HEK293 (cell line): Measurements from ENCODE around the gene CHST3.

Experiments
- CTCF ChIA-PET: fragments of 350-600 bp; formaldehyde crosslinking; extraction: SDS; loops from one replicate; lab custom pipeline; 2021; ENCODE audit warnings: antibody characterized with exemption; lab: Yijun Ruan, JAX
- POLR2A ChIA-PET: fragments of 300-600 bp; formaldehyde crosslinking; extraction: SDS; loops from one replicate; lab custom pipeline; 2020; ENCODE audit warnings: antibody characterized with exemption, inconsistent platforms; lab: Yijun Ruan, JAX
- H3K27ac ChIP-seq: fragments of 200-500 bp; sonication (Bioruptor generic); 2 replicates; pipeline ENCODE4 v1.5.1; 2014; ENCODE audit warnings: low read depth, low read length, control low read depth, inconsistent platforms; ENCODE audit errors: extremely low read depth
- H3K36me3 ChIP-seq, 2 experiments: fragments of 200-500 bp in 1 of 2; sonication (Bioruptor generic) in 1 of 2; 1 replicate in 1 of 2; 2 replicates in 1 of 2; pipeline ENCODE4 v1.5.1; 2014 to 2017; ENCODE audit warnings: inconsistent platforms in 2 of 2, low read length in 2 of 2; ENCODE audit not compliant: control insufficient read depth in 2 of 2, insufficient read depth in 1 of 2
- H3K4me1 ChIP-seq: fragments of 200-500 bp; sonication (Bioruptor generic); 2 replicates; pipeline ENCODE4 v1.5.1; 2014; ENCODE audit warnings: mild to moderate bottlenecking, low read length, inconsistent platforms; ENCODE audit not compliant: control insufficient read depth, insufficient read depth
- H3K4me3 ChIP-seq: 2 replicates; pipeline ENCODE4 v1.5.1; 2011; ENCODE audit warnings: low read depth, mild to moderate bottlenecking, control low read depth, low read length, moderate library complexity
- H3K9me3 ChIP-seq: fragments of 200-500 bp; sonication (Bioruptor generic); 2 replicates; pipeline ENCODE4 v1.5.1; 2014; ENCODE audit warnings: low read depth, low read length, inconsistent platforms; ENCODE audit not compliant: control insufficient read depth, insufficient read depth
- BCL11B ChIP-seq: fragments of 450-650 bp; formaldehyde crosslinking; IDR thresholded peaks from 2 replicates; pipeline ENCODE4 v1.5.1; 2016; ENCODE audit warnings: low read depth, missing biosample characterization, missing genetic modification characterization
- EGR2 ChIP-seq: fragments of 450-650 bp; formaldehyde crosslinking; IDR thresholded peaks from 2 replicates; pipeline ENCODE4 v1.5.1; 2016; ENCODE audit warnings: low read depth, missing biosample characterization, missing genetic modification characterization
- ELK4 ChIP-seq: IDR thresholded peaks from 2 replicates; pipeline ENCODE4 v1.6.1; 2011; ENCODE audit warnings: mild to moderate bottlenecking, low read depth, low read length, borderline replicate concordance
- KLF10 ChIP-seq: fragments of 450-650 bp; IDR thresholded peaks from 2 replicates; pipeline ENCODE4 v1.5.1; 2018; ENCODE audit warnings: missing biosample characterization, mild to moderate bottlenecking, missing genetic modification characterization
- MYNN ChIP-seq: fragments of 450-650 bp; formaldehyde crosslinking; IDR thresholded peaks from 2 replicates; pipeline ENCODE4 v1.5.1; 2016; ENCODE audit warnings: missing biosample characterization, missing genetic modification characterization, borderline replicate concordance
- MZF1 ChIP-seq: fragments of 450-650 bp; formaldehyde crosslinking; IDR thresholded peaks from 2 replicates; pipeline ENCODE4 v1.5.1; 2017; ENCODE audit warnings: missing biosample characterization, missing genetic modification characterization, borderline replicate concordance
- SALL2 ChIP-seq: fragments of 450-650 bp; formaldehyde crosslinking; IDR thresholded peaks from 2 replicates; pipeline ENCODE4 v1.5.0; 2017; ENCODE audit warnings: missing biosample characterization, mild to moderate bottlenecking, missing genetic modification characterization, borderline replicate concordance
- TSHZ1 ChIP-seq: fragments of 450-650 bp; formaldehyde crosslinking; IDR thresholded peaks from 2 replicates; pipeline ENCODE4 v1.5.1; 2016; ENCODE audit warnings: missing biosample characterization, missing genetic modification characterization, borderline replicate concordance
- YY2 ChIP-seq: fragments of 450-650 bp; formaldehyde crosslinking; IDR thresholded peaks from 2 replicates; pipeline ENCODE4 v1.5.1; 2016; ENCODE audit warnings: missing biosample characterization, missing genetic modification characterization
- ZBTB1 ChIP-seq: fragments of 450-650 bp; formaldehyde crosslinking; IDR thresholded peaks from 2 replicates; pipeline ENCODE4 v1.5.1; 2016; ENCODE audit warnings: missing biosample characterization, missing genetic modification characterization
- ZBTB7A ChIP-seq: fragments of 450-650 bp; formaldehyde crosslinking; IDR thresholded peaks from 2 replicates; pipeline ENCODE4 v1.5.1; 2016; ENCODE audit warnings: low read depth, missing biosample characterization, missing genetic modification characterization
- ZNF146 ChIP-seq: fragments of 450-650 bp; formaldehyde crosslinking; IDR thresholded peaks from 2 replicates; pipeline ENCODE4 v1.5.1; 2016; ENCODE audit warnings: missing biosample characterization, missing genetic modification characterization
- ZNF23 ChIP-seq: fragments of 450-650 bp; formaldehyde crosslinking; IDR thresholded peaks from 2 replicates; pipeline ENCODE4 v1.5.1; 2016; ENCODE audit warnings: missing biosample characterization, missing genetic modification characterization, borderline replicate concordance
- ZNF24 ChIP-seq: fragments of 450-650 bp; formaldehyde crosslinking; IDR thresholded peaks from 2 replicates; pipeline ENCODE4 v1.5.1; 2016; ENCODE audit warnings: missing biosample characterization, missing genetic modification characterization
- ZNF26 ChIP-seq: fragments of 450-650 bp; formaldehyde crosslinking; IDR thresholded peaks from 2 replicates; pipeline ENCODE4 v1.5.1; 2016; ENCODE audit warnings: missing biosample characterization, missing genetic modification characterization
- ZNF354C ChIP-seq: fragments of 450-650 bp; formaldehyde crosslinking; IDR thresholded peaks from 2 replicates; pipeline ENCODE4 v1.5.1; 2016; ENCODE audit warnings: missing biosample characterization, missing genetic modification characterization, low read depth, borderline replicate concordance
- ZNF37A ChIP-seq: fragments of 450-650 bp; IDR thresholded peaks from 2 replicates; pipeline ENCODE4 v1.5.1; 2018; ENCODE audit warnings: missing biosample characterization, missing genetic modification characterization
- ZNF473 ChIP-seq: fragments of 450-650 bp; formaldehyde crosslinking; IDR thresholded peaks from 2 replicates; pipeline ENCODE4 v1.5.1; 2017; ENCODE audit warnings: missing biosample characterization, missing genetic modification characterization
- ZNF514 ChIP-seq: fragments of 450-650 bp; formaldehyde crosslinking; IDR thresholded peaks from 2 replicates; pipeline ENCODE4 v1.5.1; 2016; ENCODE audit warnings: missing biosample characterization, missing genetic modification characterization
- ZNF561 ChIP-seq: fragments of 450-650 bp; IDR thresholded peaks from 2 replicates; pipeline ENCODE4 v1.5.1; 2018; ENCODE audit warnings: missing biosample characterization, missing genetic modification characterization, borderline replicate concordance
- ZNF660 ChIP-seq: fragments of 450-650 bp; IDR thresholded peaks from 2 replicates; pipeline ENCODE4 v1.5.1; 2018; ENCODE audit warnings: missing biosample characterization, mild to moderate bottlenecking, missing genetic modification characterization
- ZNF777 ChIP-seq: fragments of 450-650 bp; formaldehyde crosslinking; IDR thresholded peaks from 2 replicates; pipeline ENCODE4 v1.5.1; 2017; ENCODE audit warnings: missing biosample characterization, missing genetic modification characterization, borderline replicate concordance
- ZNF792 ChIP-seq: fragments of 450-650 bp; formaldehyde crosslinking; IDR thresholded peaks from 2 replicates; pipeline ENCODE4 v1.5.1; 2016; ENCODE audit warnings: missing biosample characterization, missing genetic modification characterization
- TF ChIP-seq, protein P1 (sequence below): fragments of 450-650 bp; formaldehyde crosslinking; IDR thresholded peaks from 2 replicates; pipeline ENCODE4 v1.5.1; 2016; ENCODE audit warnings: missing biosample characterization, missing genetic modification characterization
- TF ChIP-seq, protein P2 (sequence below): fragments of 450-650 bp; formaldehyde crosslinking; IDR thresholded peaks from 2 replicates; pipeline ENCODE4 v1.5.1; 2016; ENCODE audit warnings: missing biosample characterization, missing genetic modification characterization

The CHST3 gene

GRCh38 chr10:72022228-72022627, 58.0 kb downstream of the CHST3 start (continued):
- TF ChIP-seq MZF1 (tag by site-specific recombination) (no peak), ZNF473 (tag by site-specific recombination) (no peak), ZNF514 (tag by site-specific recombination) (no peak), ELK4 (no peak), BCL11B (tag by site-specific recombination) (no peak), ZNF792 (tag by site-specific recombination) (no peak), EGR2 (no peak), ZNF354C (tag by site-specific recombination) (no peak), SALL2 (tag by site-specific recombination) (no peak), ZNF24 (tag by site-specific recombination) (no peak), ZNF146 (tag by site-specific recombination) (no peak)
- TF ChIP-seq, protein P1, sequence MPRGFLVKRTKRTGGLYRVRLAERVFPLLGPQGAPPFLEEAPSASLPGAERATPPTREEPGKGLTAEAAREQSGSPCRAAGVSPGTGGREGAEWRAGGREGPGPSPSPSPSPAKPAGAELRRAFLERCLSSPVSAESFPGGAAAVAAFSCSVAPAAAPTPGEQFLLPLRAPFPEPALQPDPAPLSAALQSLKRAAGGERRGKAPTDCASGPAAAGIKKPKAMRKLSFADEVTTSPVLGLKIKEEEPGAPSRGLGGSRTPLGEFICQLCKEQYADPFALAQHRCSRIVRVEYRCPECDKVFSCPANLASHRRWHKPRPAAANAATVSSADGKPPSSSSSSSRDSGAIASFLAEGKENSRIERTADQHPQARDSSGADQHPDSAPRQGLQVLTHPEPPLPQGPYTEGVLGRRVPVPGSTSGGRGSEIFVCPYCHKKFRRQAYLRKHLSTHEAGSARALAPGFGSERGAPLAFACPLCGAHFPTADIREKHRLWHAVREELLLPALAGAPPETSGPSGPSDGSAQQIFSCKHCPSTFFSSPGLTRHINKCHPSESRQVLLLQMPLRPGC (tag by site-specific recombination) = no peak
- TF ChIP-seq, protein P2, sequence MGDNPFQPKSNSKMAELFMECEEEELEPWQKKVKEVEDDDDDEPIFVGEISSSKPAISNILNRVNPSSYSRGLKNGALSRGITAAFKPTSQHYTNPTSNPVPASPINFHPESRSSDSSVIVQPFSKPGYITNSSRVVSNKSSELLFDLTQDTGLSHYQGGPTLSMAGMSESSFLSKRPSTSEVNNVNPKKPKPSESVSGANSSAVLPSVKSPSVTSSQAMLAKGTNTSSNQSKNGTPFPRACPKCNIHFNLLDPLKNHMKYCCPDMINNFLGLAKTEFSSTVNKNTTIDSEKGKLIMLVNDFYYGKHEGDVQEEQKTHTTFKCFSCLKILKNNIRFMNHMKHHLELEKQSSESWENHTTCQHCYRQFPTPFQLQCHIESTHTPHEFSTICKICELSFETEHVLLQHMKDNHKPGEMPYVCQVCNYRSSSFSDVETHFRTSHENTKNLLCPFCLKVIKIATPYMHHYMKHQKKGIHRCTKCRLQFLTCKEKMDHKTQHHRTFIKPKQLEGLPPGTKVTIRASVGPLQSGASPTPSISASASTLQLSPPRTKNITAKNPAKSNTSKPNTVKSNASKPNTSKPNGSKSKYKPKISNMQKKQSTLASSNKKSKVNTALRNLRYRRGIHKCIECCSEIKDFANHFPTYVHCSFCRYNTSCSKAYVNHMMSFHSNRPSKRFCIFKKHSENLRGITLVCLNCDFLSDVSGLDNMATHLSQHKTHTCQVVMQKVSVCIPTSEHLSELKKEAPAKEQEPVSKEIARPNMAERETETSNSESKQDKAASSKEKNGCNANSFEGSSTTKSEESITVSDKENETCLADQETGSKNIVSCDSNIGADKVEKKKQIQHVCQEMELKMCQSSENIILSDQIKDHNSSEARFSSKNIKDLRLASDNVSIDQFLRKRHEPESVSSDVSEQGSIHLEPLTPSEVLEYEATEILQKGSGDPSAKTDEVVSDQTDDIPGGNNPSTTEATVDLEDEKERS (tag by site-specific recombination) = no peak

GRCh38 chr10:72024596-72024995, 60.4 kb downstream of the CHST3 start:
- POLR2A ChIA-PET = no interaction called here

DNA sequence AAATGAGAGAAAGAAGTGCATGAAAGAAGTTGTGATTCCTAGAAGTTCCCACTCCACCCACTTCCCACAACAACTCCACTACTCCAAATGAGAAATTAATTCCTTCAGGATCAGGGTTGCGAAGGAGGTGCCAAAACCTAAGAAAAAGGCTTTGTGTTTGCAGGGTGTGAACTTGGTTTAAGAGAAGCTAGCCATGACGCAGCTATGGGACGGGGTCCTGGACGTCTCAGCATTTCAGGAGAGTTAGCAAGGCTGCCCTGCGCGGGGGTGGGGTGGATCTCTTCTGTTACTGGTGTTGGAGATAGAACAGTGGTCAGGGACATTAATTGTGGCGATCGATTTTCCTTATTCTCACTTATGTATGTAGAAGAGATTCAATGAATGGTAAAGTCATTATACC, 61.2 kb downstream of the CHST3 start:
- no peak overlapping the region for H3K4me3 ChIP-seq
- H3K4me1 ChIP-seq = peaks cover 12% of the 10 kb centered on the region; the same call in 1 of the 2 replicates
- ChIA-PET CTCF (interaction anchor here (1.3 kb wide), 1 partner anchor 23 kb away, joined by 3 read pairs; no protein-coding TSS in a partner anchor), POLR2A (no interaction called here)
- H3K9me3 ChIP-seq = no peaks in the 10 kb centered on the region
- no peaks in the 10 kb centered on the region for H3K36me3 ChIP-seq
- H3K27ac ChIP-seq = no peak overlapping the region
- no peak for TF ChIP-seq KLF10 (tag by site-specific recombination)
- TF ChIP-seq TSHZ1 = no peak
- TF ChIP-seq ZNF37A = no peak
- no peak for TF ChIP-seq ZNF660
- no peak for TF ChIP-seq ZNF26 (tag by site-specific recombination)
- TF ChIP-seq ZNF561 = no peak
- no peak for TF ChIP-seq ZBTB1 (tag by site-specific recombination)
- no peak for TF ChIP-seq ZBTB7A (tag by site-specific recombination)
- no peak for TF ChIP-seq MYNN (tag by site-specific recombination)
- TF ChIP-seq ZNF777 (tag by site-specific recombination) = no peak
- TF ChIP-seq YY2 (tag by site-specific recombination) = no peak

More at GRCh38 chr10:72024596-72024995, 60.4 kb downstream of the CHST3 start:
- Histone ChIP-seq H3K4me1 (peaks cover 12% of the 10 kb centered on the region; the same call in 1 of the 2 replicates), H3K9me3 (no peaks in the 10 kb centered on the region), H3K27ac (no peak overlapping the region), H3K36me3 (no peaks in the 10 kb centered on the region), H3K4me3 (no peak overlapping the region)
- CTCF ChIA-PET = interaction anchor here (1.6 kb wide), 1 partner anchor 24 kb away, joined by 4 read pairs; no protein-coding TSS in a partner anchor
- TF ChIP-seq ZNF23 = no peak
